Measurements from ENCODE around the gene NDUFAF8.

- TF ChIP-seq CTCF (IDR thresholded peaks at IDR 0.05) (no peak), EP300 (IDR thresholded peaks at IDR 0.05) (no peak)
Observed at GRCh38 chr17:81282141-81282540, 43.0 kb downstream of the NDUFAF8 start.
